OCI-LY1 (cell line): ENCODE results near the gene GRB14.

Source experiments
- EZH2 ChIP-seq: fragments of 200-600 bp; sonication (generic), shearing (Covaris generic); IDR thresholded peaks from 2 replicates; pipeline ENCODE4 v1.8.0; 2017; ENCODE audit warnings: borderline replicate concordance, mixed run types, mild to moderate bottlenecking, antibody characterized with exemption, low read length, moderate library complexity, mixed read lengths
- TF ChIP-seq, protein P1 (sequence below): fragments of 200-600 bp; sonication (generic), shearing (Covaris generic); IDR thresholded peaks from 2 replicates; pipeline ENCODE4 v1.5.1; 2017; ENCODE audit warnings: mild to moderate bottlenecking, antibody characterized with exemption, low read length, moderate library complexity, mixed read lengths

DNA sequence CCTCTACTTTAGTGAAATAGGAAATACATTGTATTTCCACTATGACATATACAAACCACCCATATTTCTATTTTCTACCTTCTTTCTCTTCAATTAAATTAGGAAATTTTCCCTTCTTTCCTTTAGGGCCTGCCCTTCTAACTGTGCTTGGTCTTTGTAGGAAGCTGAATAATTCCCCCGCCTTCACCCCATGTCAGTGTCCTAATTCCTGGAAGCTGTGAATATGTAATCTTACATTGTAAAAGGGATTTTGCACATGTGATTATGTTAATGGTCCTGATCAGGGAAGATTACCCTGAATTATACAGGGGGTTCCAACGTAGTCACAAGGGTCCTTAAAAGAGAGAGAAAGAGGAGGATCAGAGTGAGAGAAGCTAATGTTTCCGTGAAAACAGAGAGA, 40.2 kb downstream of the GRB14 start:
- TF ChIP-seq, protein P1, sequence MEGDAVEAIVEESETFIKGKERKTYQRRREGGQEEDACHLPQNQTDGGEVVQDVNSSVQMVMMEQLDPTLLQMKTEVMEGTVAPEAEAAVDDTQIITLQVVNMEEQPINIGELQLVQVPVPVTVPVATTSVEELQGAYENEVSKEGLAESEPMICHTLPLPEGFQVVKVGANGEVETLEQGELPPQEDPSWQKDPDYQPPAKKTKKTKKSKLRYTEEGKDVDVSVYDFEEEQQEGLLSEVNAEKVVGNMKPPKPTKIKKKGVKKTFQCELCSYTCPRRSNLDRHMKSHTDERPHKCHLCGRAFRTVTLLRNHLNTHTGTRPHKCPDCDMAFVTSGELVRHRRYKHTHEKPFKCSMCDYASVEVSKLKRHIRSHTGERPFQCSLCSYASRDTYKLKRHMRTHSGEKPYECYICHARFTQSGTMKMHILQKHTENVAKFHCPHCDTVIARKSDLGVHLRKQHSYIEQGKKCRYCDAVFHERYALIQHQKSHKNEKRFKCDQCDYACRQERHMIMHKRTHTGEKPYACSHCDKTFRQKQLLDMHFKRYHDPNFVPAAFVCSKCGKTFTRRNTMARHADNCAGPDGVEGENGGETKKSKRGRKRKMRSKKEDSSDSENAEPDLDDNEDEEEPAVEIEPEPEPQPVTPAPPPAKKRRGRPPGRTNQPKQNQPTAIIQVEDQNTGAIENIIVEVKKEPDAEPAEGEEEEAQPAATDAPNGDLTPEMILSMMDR = no peak
- no peak for TF ChIP-seq EZH2
